Activated T-helper 17 cell treated with anti-CD3 and anti-CD28 coated beads, Interleukin-2, amount 50 U/mL, for 72 hours (primary cell): ENCODE measurements around the gene NBL1. TPM values are rescaled to one million over a fixed set of nuclear protein-coding genes. Genes with fewer than 3 reads are reported as not detected.

Experiments used
- ATAC-seq: fragments of 150-1000 bp; cut with Tn5 transposase; replicated peaks from 2 replicates; pipeline ENCODE4 v1.10.0; 2021; ENCODE audit warnings: mild to moderate bottlenecking, moderate library complexity
- H3K27ac Mint-ChIP-seq: one replicate; pipeline ENCODE4 v1.8.0; 2022; ENCODE audit warnings: mixed read lengths
- H3K27me3 Mint-ChIP-seq: one replicate; pipeline ENCODE4 v1.8.0; 2022; ENCODE audit warnings: mixed read lengths
- H3K36me3 Mint-ChIP-seq: one replicate; pipeline ENCODE4 v1.8.0; 2022; ENCODE audit warnings: low read depth, mild to moderate bottlenecking, mixed read lengths
- H3K4me1 Mint-ChIP-seq: one replicate; pipeline ENCODE4 v1.8.0; 2022; ENCODE audit warnings: mixed read lengths
- H3K4me3 Mint-ChIP-seq: one replicate; pipeline ENCODE4 v1.8.0; 2022; ENCODE audit warnings: mild to moderate bottlenecking, mixed read lengths
- H3K9me3 Mint-ChIP-seq: one replicate; pipeline ENCODE4 v1.8.0; 2022; ENCODE audit warnings: mixed read lengths
- total RNA-seq, 2 donors: library from RNA; stranded (reverse); gene quantifications; one replicate each; pipeline ENCODE4 v1.2.3, GENCODE V29; 2022

Gene NBL1
- total RNA-seq, 2 donors from 2014 or later: 15.0 to 16.0 TPM

- no peak for ATAC-seq
- peaks cover 5% of the 10 kb centered on the region for H3K36me3 Mint-ChIP-seq
- no peaks in the 10 kb centered on the region for H3K27me3 Mint-ChIP-seq
- no peak overlapping the region for H3K27ac Mint-ChIP-seq
- no peaks in the 10 kb centered on the region for H3K4me1 Mint-ChIP-seq
- no peaks in the 10 kb centered on the region for H3K9me3 Mint-ChIP-seq
- H3K4me3 Mint-ChIP-seq: no peak overlapping the region
These were observed 56.1 kb downstream of the NBL1 start for GRCh38 chr1:19700079-19700777.

GRCh38 chr1:19703280-19703679 is 59.2 kb downstream of the NBL1 start:
- Mint-ChIP-seq H3K27me3 (no peaks in the 10 kb centered on the region), H3K4me1 (no peaks in the 10 kb centered on the region), H3K27ac (no peak overlapping the region), H3K4me3 (no peak overlapping the region), H3K9me3 (no peaks in the 10 kb centered on the region), H3K36me3 (peaks cover 5% of the 10 kb centered on the region)
- no peak for ATAC-seq

DNA sequence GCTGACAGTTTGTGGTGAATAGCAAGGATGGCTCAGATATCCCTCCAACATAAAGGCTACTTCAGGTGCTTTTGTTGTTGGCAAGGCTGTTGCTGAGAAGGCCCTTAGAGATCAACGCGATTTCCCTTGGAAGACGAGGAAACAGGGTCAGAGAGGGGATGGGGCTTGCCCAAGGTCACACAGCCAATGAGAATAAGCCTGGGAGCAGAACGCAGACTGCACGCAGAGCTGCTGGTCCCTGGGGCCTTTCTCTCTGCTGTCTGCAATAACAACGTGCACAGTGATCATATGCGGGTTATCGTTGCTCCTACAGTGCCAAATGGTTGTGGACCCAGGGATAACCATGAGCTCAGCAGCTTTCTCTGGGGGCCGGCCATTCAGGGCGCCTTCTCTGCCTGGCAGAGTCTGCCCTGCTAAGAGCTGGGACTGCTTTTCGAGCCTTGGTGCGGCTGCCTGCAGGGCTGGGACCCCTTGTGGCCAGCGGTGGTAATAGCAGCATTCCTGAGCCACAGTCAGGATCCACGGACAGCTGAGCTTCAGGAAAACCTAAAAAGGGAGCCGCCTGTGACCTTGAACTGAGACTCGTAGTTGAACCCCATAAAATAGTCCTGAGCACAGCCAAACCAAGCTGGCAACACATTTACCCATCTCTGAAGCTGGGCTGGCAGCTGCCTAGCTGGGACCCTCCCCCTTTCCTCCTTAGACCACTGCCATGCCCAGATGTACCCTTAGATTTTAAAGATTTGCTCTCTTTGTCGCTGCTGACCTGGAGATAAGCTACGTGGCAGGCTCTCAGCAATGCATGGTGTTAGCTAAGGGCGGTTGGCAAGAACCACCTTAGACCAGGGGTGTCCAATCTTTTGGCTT is 60.4 kb downstream of the NBL1 start:
- Mint-ChIP-seq H3K27ac (no peak overlapping the region), H3K9me3 (no peaks in the 10 kb centered on the region), H3K27me3 (no peaks in the 10 kb centered on the region), H3K4me3 (no peak overlapping the region), H3K4me1 (no peaks in the 10 kb centered on the region), H3K36me3 (peaks cover 5% of the 10 kb centered on the region)
- ATAC-seq: peak; percentile 63

DNA sequence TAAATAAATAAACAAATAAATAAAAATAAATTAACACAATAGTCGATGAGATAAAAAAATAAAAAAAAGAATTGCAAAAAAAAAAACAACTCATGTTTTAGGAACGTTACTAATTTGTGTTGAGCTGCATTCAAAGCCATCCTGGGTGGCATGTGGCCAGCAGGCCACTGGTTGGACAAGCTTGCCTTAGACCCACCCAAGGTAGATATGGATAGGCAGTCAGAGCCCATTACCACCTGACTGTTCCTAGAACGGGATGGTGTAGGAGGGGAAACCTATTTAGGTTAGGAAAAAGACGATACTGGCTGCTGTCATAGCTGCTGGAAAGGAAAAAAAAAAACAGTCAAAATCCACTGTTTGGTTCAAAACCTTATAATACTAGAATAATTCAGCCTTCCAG is 61.4 kb downstream of the NBL1 start:
- H3K4me1 Mint-ChIP-seq: peaks cover 4% of the 10 kb centered on the region
- H3K27me3 Mint-ChIP-seq: no peaks in the 10 kb centered on the region
- H3K27ac Mint-ChIP-seq: no peak overlapping the region

GRCh38 chr1:19706136-19706535 is 62.0 kb downstream of the NBL1 start:
- no peaks in the 10 kb centered on the region for H3K27me3 Mint-ChIP-seq
- no peaks in the 10 kb centered on the region for H3K36me3 Mint-ChIP-seq
- ATAC-seq: no peak
- H3K27ac Mint-ChIP-seq: no peak overlapping the region
- no peaks in the 10 kb centered on the region for H3K9me3 Mint-ChIP-seq
- H3K4me3 Mint-ChIP-seq: no peak overlapping the region
- H3K4me1 Mint-ChIP-seq: peaks cover 11% of the 10 kb centered on the region

More for the DNA sequence above, 61.4 kb downstream of the NBL1 start:
- ATAC-seq: no peak
- Mint-ChIP-seq H3K4me3 (no peak overlapping the region), H3K36me3 (peaks cover 1% of the 10 kb centered on the region), H3K9me3 (no peaks in the 10 kb centered on the region)

Other genes with a start within 250 kb of the NBL1 start
- 100 to 1,000 TPM; 291 to 399 TPM for gene CAPZB, start 158.8 kb upstream of the NBL1 start, total RNA-seq
- gene HTR6, start 20.6 kb downstream of the NBL1 start, total RNA-seq: under 1 TPM in 1 of 2 donors, not detected in 1; 0.13 TPM
- 10 to 100 TPM in 1 of 2 donors, 1 to 10 TPM in 1; 8.9 to 12.6 TPM for gene TMCO4, start 155.6 kb downstream of the NBL1 start, total RNA-seq
- gene RNF186, start 171.0 kb downstream of the NBL1 start, total RNA-seq: not detected
- gene OTUD3, start 238.1 kb downstream of the NBL1 start, total RNA-seq: 10 to 100 TPM; 11.5 to 16.6 TPM